Kidney epithelial cell (primary cell): ENCODE data around the gene MED13. TPM values are rescaled to one million over a fixed set of nuclear protein-coding genes. Genes with fewer than 3 reads are reported as not detected.

ENCODE experiments used
- DNase-seq: peaks from one replicate; pipeline ENCODE4 v3.0.0-alpha.2; 2010; ENCODE audit warnings: low read depth
- H3K27me3 ChIP-seq: 2 replicates; pipeline ENCODE4 v1.6.0; 2011; ENCODE audit warnings: low read length; ENCODE audit not compliant: control insufficient read depth, insufficient read depth
- H3K36me3 ChIP-seq: 2 replicates; pipeline ENCODE4 v1.5.1; 2011; ENCODE audit warnings: low read length; ENCODE audit not compliant: control insufficient read depth, insufficient read depth
- H3K4me3 ChIP-seq: 2 replicates; pipeline ENCODE4 v1.5.1; 2011; ENCODE audit warnings: low read depth, mild to moderate bottlenecking, control low read depth, low read length
- CTCF ChIP-seq: IDR thresholded peaks from 2 replicates; pipeline ENCODE4 v1.5.1; 2011; ENCODE audit warnings: mild to moderate bottlenecking, moderate library complexity, low read length, control low read depth, inconsistent platforms; ENCODE audit not compliant: insufficient read depth, poor library complexity, severe bottlenecking
- total RNA-seq: library from RNA; depleted of rRNA; stranded (reverse); fragments of >200 nt; gene quantifications from 2 replicates; pipeline ENCODE4 v1.2.3, GENCODE V29; 2015

The MED13 gene
- total RNA-seq, 1 donor from 2014 or later: 33.8 TPM

DNA sequence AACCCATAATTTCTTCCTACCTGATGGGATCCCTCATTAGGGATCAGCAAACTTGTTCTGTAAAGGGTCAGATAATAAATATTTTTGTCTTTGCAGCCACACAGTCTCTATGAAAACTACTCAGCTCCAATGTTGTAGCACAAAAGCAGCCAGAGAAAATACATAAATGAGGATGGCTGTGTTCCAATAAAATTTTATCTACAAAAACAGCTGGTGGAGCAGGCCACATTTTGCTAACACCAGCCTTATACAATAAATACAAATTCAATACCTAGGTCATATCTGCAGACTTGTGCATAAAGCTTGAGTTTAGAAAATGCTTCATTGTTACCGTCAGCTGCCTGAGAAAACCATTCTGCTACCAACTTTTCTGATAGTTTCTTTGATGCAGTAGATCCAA is 98.9 kb downstream of the MED13 start:
- no peak for TF ChIP-seq CTCF
- Histone ChIP-seq H3K27me3 (no peaks in the 10 kb centered on the region), H3K4me3 (no peak overlapping the region), H3K36me3 (peaks cover 1% of the 10 kb centered on the region)
- no peak for DNase-seq

- Histone ChIP-seq H3K36me3 (no peaks in the 10 kb centered on the region), H3K27me3 (no peaks in the 10 kb centered on the region), H3K4me3 (no peak overlapping the region)
- TF ChIP-seq CTCF: no peak
- no peak for DNase-seq
Measured at GRCh38 chr17:61955619-61956018, 109.5 kb downstream of the MED13 start.

GRCh38 chr17:61947367-61948078 is 117.6 kb downstream of the MED13 start:
- DNase-seq: no peak
- no peak for TF ChIP-seq CTCF
- Histone ChIP-seq H3K27me3 (no peaks in the 10 kb centered on the region), H3K36me3 (no peaks in the 10 kb centered on the region), H3K4me3 (no peak overlapping the region)

DNA sequence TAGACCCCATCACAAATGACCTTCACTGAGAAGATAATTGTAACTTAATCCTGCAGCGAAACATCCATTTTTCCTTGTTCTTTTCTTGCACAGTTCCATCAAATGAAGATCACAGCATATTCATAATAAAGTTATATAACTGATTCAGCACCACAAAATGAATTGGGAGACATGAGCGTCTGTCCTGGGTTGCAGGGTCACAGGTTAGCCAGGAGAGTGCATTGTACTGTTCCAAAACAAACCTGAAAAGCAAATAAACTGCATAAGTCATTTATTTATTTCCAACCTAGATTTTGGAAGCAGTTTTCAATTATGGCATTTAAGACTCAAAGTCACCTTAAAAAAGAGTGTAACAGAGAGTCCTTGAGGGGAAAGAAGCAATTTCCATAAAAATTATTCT is 118.7 kb downstream of the MED13 start:
- H3K36me3 ChIP-seq: no peaks in the 10 kb centered on the region
- no peak overlapping the region for H3K4me3 ChIP-seq
- H3K27me3 ChIP-seq: no peaks in the 10 kb centered on the region
- DNase-seq: no peak
- no peak for TF ChIP-seq CTCF

GRCh38 chr17:61943117-61943516 is 122.0 kb downstream of the MED13 start:
- no peak for DNase-seq
- H3K36me3 ChIP-seq: no peaks in the 10 kb centered on the region

More at GRCh38 chr17:61943117-61943516, 122.0 kb downstream of the MED13 start:
- TF ChIP-seq CTCF: no peak
- Histone ChIP-seq H3K27me3 (no peaks in the 10 kb centered on the region), H3K4me3 (no peak overlapping the region)
